Measurements from ENCODE around the gene ACOXL. TPM values are rescaled to one million over a fixed set of nuclear protein-coding genes. Genes with fewer than 3 reads are reported as not detected.
A peak's percentile ranks its signal among the peaks of the same experiment; 100 is the strongest.

The ACOXL gene
- total and polyA plus RNA-seq, 4 donors, result 4.4 to 32.8 (median 12.2) TPM

GRCh38 chr2:110896226-110896625, 163.9 kb downstream of the ACOXL start:
- WGBS, 2 donors, result 64 to 90% methylated on average over 3 of the region's 3 CpGs
- H3K27ac ChIP-seq (ENCODE audit: low read depth in 1 of 2, low read length in 1 of 2), result no peak overlapping the region
- no peak for ATAC-seq (ENCODE audit: insufficient read depth, low FRiP score)

GRCh38 chr2:110897966-110898365, 165.6 kb downstream of the ACOXL start:
- ATAC-seq (ENCODE audit: insufficient read depth, low FRiP score) (no peak), DNase-seq (no peak)
- H3K36me3 ChIP-seq (ENCODE audit: control insufficient read depth in 4 of 4, insufficient read depth in 4 of 4, low read length in 4 of 4), result no peaks in the 10 kb centered on the region
- 50 to 86% methylated on average over 2 of the region's 2 CpGs for WGBS, 2 donors
- H3K4me1 ChIP-seq (ENCODE audit: control insufficient read depth in 5 of 5, insufficient read depth in 5 of 5, low read length in 5 of 5), result peaks cover 0 to 4% (median 3%) of the 10 kb centered on the region in 5 donors
- no peak overlapping the region for H3K27ac ChIP-seq (ENCODE audit: low read depth in 1 of 2, low read length in 1 of 2)
- no peaks in the 10 kb centered on the region for H3K27me3 ChIP-seq (ENCODE audit: control insufficient read depth in 3 of 3, insufficient read depth in 3 of 3, low read length in 2 of 3)
- H3K4me3 ChIP-seq, result no peak overlapping the region
- no peak for TF ChIP-seq CTCF (IDR thresholded peaks at IDR 0.05; ENCODE audit: control extremely low read depth, extremely low read depth)
- H3K9me3 ChIP-seq (ENCODE audit: control insufficient read depth in 4 of 4, insufficient read depth in 3 of 4, low read length in 3 of 4), result peaks cover 0 to 7% (median 0%) of the 10 kb centered on the region in 4 donors
- no peak overlapping the region for H3K9ac ChIP-seq (ENCODE audit: insufficient read depth in 1 of 2, low read length in 2 of 2)

More at GRCh38 chr2:110896226-110896625, 163.9 kb downstream of the ACOXL start:
- peaks cover 0 to 7% (median under 1%) of the 10 kb centered on the region in 4 donors for H3K9me3 ChIP-seq (ENCODE audit: control insufficient read depth in 4 of 4, insufficient read depth in 3 of 4, low read length in 3 of 4)
- TF ChIP-seq CTCF (IDR thresholded peaks at IDR 0.05; ENCODE audit: control extremely low read depth, extremely low read depth), result no peak
- no peaks in the 10 kb centered on the region for H3K36me3 ChIP-seq (ENCODE audit: control insufficient read depth in 4 of 4, insufficient read depth in 4 of 4, low read length in 4 of 4)
- H3K27me3 ChIP-seq (ENCODE audit: control insufficient read depth in 3 of 3, insufficient read depth in 3 of 3, low read length in 2 of 3), result no peaks in the 10 kb centered on the region
- H3K4me1 ChIP-seq (ENCODE audit: control insufficient read depth in 5 of 5, insufficient read depth in 5 of 5, low read length in 5 of 5), result no peaks in the 10 kb centered on the region
- H3K4me3 ChIP-seq, result no peak overlapping the region
- DNase-seq, result no peak
- H3K9ac ChIP-seq (ENCODE audit: insufficient read depth in 1 of 2, low read length in 2 of 2), result no peak overlapping the region

- no peak for TF ChIP-seq CTCF (IDR thresholded peaks at IDR 0.05; ENCODE audit: control extremely low read depth, extremely low read depth)
- Histone ChIP-seq H3K27me3 (ENCODE audit: control insufficient read depth in 3 of 3, insufficient read depth in 3 of 3, low read length in 2 of 3) (no peaks in the 10 kb centered on the region), H3K9ac (ENCODE audit: insufficient read depth in 1 of 2, low read length in 2 of 2) (no peak overlapping the region), H3K9me3 (ENCODE audit: control insufficient read depth in 4 of 4, insufficient read depth in 3 of 4, low read length in 3 of 4) (peaks cover 0 to 7% (median 0%) of the 10 kb centered on the region in 4 donors), H3K4me3 (no peak overlapping the region), H3K4me1 (ENCODE audit: control insufficient read depth in 5 of 5, insufficient read depth in 5 of 5, low read length in 5 of 5) (peaks cover 0 to 10% (median 3%) of the 10 kb centered on the region in 5 donors), H3K36me3 (ENCODE audit: control insufficient read depth in 4 of 4, insufficient read depth in 4 of 4, low read length in 4 of 4) (no peaks in the 10 kb centered on the region), H3K27ac (ENCODE audit: low read depth in 1 of 2, low read length in 1 of 2) (no peak overlapping the region)
- 70 to 82% methylated on average over 2 of the region's 2 CpGs for WGBS, 2 donors
- DNase-seq, result no peak
- no peak for ATAC-seq (ENCODE audit: insufficient read depth, low FRiP score)
Observed at GRCh38 chr2:110900191-110900590, 167.8 kb downstream of the ACOXL start.

- ATAC-seq (ENCODE audit: insufficient read depth, low FRiP score) (no peak), DNase-seq (peak in 2 of 3 donors; percentile 22 to 44)
- no peak overlapping the region for H3K27ac ChIP-seq (ENCODE audit: low read depth in 1 of 2, low read length in 1 of 2)
- no peak overlapping the region for H3K9ac ChIP-seq (ENCODE audit: insufficient read depth in 1 of 2, low read length in 2 of 2)
- no peaks in the 10 kb centered on the region for H3K9me3 ChIP-seq (ENCODE audit: control insufficient read depth in 4 of 4, insufficient read depth in 3 of 4, low read length in 3 of 4)
- peaks cover 0 to 10% (median 3%) of the 10 kb centered on the region in 5 donors for H3K4me1 ChIP-seq (ENCODE audit: control insufficient read depth in 5 of 5, insufficient read depth in 5 of 5, low read length in 5 of 5)
- no peaks in the 10 kb centered on the region for H3K36me3 ChIP-seq (ENCODE audit: control insufficient read depth in 4 of 4, insufficient read depth in 4 of 4, low read length in 4 of 4)
- H3K4me3 ChIP-seq, result no peak overlapping the region
- 88 to 91% methylated on average over 3 of the region's 3 CpGs for WGBS, 2 donors
- no peak for TF ChIP-seq CTCF (IDR thresholded peaks at IDR 0.05; ENCODE audit: control extremely low read depth, extremely low read depth)
- H3K27me3 ChIP-seq (ENCODE audit: control insufficient read depth in 3 of 3, insufficient read depth in 3 of 3, low read length in 2 of 3), result no peaks in the 10 kb centered on the region
Observed at GRCh38 chr2:110903548-110903947, 171.2 kb downstream of the ACOXL start.

Measured in lung (tissue), 12 donors.